HG03175 (cell line): ENCODE data around the gene METTL8.
"Not testable (repeated sequence)": the region's sequence is repeated elsewhere in the genome, so short reads cannot be mapped to it uniquely, and the experiment has no call there.

Experiments used
- ATAC-seq: cut with Tn5 transposase; IDR thresholded peaks from one replicate; pipeline ENCODE4 v1.9.1; 2021; ENCODE audit warnings: mild to moderate bottlenecking, moderate library complexity; ENCODE audit not compliant: unreplicated experiment

METTL8 gene

GRCh38 chr2:171402906-171403580 is 30.7 kb downstream of the METTL8 start:
- no peak for ATAC-seq

DNA sequence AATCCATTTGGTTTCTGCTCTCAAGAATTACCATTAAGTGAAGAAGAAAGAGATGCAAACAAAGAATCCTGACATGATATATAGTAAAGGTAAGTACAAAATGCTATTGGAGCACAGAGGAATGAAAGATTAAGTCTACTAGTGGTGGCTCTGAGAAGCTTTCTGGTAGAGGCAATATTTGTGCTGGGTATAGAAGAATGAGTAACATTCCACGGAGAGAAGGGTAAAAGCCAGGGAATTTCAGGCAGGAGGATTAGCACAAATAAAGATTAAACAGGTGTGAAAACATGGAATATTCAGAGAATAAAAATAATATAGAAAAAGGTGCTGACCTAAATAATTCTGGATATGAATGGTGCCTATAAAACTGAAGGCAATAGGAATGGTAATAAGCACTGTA is 31.8 kb downstream of the METTL8 start:
- no peak for ATAC-seq

DNA sequence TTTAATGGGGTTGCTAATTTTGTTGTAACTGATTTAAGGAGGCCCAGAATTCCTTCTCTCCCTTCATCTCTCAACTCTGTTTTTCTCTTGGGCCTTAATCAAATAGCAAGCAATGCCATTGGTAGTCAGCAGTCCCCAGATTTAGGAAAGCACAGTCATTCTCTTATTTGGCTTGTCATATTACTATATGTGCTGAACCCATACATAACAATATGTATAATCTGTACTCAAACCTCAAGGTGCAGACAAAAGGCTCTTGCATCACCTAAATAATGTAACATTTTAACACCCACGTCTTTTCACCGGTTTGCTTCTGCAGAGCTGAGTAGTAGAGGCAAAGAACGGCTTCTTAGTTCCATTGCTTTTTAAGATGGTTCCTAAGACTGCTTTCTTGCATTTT is 33.4 kb downstream of the METTL8 start:
- ATAC-seq, result no peak

DNA sequence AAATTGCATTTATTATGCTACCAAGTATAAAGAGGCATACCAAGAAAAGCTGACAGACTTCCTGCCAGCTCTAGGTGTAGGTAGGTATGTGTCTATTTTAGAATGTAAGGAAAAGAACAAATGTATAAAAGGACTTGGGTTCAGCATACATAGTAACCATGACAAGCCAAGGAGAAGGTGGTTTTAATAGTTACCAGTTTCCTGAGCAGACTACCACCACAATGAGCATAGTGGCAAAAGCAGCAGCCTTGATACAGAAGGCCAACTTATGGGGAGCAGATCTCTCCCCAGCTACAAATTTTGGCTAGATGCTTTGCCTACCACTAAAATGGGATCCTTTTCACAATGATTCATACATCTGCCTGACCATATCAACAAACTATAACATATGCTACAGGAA is 34.5 kb downstream of the METTL8 start:
- ATAC-seq, result no peak

GRCh38 chr2:171394164-171394740 is 39.5 kb downstream of the METTL8 start:
- ATAC-seq, result no peak

DNA sequence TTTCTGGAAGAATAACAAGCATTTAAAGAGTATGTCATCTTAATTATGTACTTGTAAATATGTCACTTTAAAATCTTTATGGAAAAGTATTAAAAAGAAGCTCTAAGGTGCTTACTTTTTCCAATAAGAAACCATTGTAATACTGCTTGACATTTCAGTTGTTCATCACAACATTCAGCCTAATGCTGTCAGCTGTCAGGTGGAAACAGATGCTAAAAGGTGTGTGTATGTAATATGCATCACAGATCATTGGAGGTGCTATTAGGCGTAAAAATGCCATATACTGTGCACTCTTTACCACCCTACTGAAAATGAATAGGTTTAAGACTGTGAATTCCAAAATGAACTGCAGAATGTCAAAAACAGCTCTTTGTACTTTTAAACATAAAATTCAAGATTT is 40.3 kb downstream of the METTL8 start:
- no peak for ATAC-seq

DNA sequence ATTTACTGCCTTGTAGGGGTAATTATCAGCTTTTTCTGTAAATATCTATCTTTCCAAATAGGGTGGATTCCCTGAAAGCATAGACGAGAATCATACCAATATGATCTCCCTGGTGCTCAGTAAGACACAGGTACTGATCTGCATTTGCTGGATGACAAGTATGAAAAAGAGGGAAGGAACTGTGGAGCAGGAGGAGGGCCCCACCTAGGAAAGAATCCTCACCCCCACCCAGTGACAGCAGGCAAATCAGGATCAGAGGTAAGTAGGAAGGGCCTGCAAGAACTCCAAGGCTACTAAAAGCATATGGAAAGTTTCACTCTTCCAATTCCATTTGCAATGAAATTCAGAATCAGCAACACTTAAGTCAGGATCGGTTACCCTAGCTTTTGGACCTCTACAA is 42.3 kb downstream of the METTL8 start:
- no peak for ATAC-seq

- ATAC-seq, result no peak
These were observed 42.8 kb downstream of the METTL8 start for GRCh38 chr2:171390941-171391516.

DNA sequence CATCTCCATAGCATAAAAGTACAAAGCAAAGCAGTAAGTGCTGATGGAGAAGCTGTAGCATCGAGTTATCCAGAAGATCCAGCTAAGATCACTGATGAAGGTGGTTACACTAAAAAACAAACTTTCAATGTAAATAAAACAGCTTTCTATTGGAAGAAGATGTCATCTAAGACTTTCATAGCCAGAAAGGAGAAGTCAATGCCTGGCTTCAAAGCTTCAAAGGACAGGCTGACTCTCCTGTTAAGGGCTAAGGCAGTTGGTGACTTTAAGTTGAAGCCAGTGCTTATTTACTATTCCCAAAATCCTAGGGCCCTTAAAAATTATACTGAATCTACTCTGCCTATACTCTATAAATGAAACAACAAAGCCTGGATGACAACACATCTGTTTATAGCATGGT is 44.0 kb downstream of the METTL8 start:
- no peak for ATAC-seq

DNA sequence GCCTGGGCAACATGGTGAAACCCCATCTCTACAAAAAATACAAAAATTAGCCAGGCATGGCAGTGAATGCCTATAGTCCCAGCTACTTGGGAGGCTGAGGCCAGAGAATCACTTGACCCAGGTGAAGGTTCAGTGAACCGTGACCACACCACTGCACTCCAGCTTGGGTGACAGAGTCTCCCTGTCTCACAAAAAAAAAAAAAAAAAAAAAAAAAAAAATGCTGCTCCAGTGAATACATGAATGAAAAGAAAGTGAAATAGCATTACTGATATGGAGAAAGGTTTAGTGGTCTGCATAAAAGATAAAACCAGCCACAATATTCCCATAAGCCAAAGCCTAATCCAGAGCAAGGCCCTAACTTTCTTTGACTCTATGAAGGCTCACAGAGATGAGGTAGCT is 44.5 kb downstream of the METTL8 start:
- no peak for ATAC-seq

DNA sequence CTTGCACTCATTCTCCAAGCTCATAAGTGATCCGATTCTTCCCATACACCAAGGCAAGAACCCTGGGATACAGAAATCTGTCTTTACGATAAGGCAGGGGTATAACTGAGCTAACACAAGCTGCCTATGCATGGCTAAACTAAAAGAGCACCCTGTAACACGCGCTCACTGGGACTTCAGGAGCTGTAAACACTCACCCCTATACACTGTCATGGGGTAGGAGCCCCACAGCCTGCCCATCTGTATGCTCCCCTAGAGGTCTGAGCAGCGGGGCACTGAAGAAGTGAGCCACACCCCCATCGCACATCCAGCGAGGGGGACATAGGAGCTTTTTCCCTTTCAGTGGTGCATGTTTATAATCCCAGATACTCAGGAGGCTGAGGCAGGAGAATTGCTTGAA is 46.7 kb downstream of the METTL8 start:
- no peak for ATAC-seq

- no peak for ATAC-seq
These were observed 47.2 kb downstream of the METTL8 start for GRCh38 chr2:171386627-171387026.

DNA sequence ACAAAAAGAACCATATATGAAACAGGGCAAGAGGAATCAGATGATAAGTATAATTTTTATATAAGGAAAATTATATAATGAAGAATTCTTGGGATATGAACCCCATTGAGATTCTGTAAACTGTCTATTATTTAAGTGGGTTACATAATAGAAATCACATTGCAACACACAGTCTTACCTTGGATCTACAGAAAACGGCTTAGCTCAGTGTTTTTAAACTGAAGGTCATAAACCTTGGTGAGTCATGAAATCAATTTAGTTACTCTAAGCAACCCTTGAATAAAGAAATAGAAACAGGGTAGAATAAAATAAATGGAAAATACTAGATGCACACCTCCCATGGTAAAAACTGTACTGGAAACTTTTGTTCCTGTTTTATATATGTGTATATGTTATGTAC is 50.7 kb downstream of the METTL8 start:
- ATAC-seq, result no peak

- ATAC-seq, result not testable (repeated sequence)
These were observed 51.6 kb downstream of the METTL8 start for GRCh38 chr2:171382175-171382574.

- ATAC-seq, result not testable (repeated sequence)
These were observed 55.9 kb downstream of the METTL8 start for GRCh38 chr2:171377852-171378251.

- ATAC-seq, result no peak
These were observed 66.1 kb downstream of the METTL8 start for GRCh38 chr2:171367692-171368091.

DNA sequence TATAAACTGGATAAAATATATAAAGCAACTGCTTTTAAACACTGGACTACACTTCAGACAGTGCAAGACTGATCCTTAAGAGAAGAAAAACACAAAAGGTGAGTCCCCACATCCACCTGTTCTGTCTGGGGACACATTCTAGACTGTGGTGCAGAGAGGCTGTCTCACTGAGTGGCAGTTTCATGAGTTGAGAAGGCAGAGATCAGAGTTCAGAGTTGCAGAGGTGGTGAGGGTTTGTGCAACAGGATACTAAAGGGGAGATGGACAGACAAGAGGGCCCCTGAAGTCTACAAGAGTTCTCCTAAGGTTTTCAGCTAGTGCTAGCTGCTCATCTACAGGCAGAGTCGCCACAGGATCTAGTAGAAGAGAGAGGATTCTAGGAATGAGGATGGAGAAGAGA is 68.0 kb downstream of the METTL8 start:
- no peak for ATAC-seq

DNA sequence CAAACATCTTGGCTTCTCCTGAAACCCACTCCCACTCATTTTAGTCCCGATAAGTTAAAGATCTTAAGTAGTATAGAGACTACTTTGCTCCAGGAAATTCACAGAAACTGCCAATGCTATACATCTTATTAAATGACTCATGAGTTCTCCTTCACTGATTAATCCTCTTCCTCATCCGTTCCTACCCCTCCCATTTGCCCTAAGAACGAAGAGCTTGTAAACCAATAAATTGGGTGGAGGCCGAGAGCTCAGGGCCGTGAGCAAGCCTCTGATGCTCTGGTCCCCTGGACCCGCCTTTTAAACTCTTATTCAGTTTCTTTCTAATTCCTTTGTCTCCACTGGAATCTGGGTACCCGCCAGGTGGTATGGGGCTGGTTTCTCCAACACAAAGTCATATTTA is 68.6 kb downstream of the METTL8 start:
- ATAC-seq, result no peak

- no peak for ATAC-seq
These were observed 71.4 kb downstream of the METTL8 start for GRCh38 chr2:171362396-171362795.

GRCh38 chr2:171360905-171361304 is 72.9 kb downstream of the METTL8 start:
- no peak for ATAC-seq

DNA sequence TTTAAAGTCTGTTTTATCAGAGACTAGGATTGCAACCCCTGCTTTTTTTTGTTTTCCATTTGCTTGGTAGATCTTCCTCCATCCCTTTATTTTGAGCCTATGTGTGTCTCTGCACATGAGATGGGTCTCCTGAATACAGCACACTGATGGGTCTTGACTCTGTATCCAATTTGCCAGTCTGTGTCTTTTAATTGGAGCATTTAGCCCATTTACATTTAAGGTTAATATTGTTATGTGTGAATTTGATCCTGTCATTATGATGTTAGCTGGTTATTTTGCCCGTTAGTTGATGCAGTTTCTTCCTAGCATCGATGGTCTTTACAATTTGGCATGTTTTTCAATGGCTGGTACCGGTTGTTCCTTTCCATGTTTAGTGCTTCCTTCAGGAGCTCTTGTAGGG is 80.0 kb downstream of the METTL8 start:
- ATAC-seq, result not testable (repeated sequence)

DNA sequence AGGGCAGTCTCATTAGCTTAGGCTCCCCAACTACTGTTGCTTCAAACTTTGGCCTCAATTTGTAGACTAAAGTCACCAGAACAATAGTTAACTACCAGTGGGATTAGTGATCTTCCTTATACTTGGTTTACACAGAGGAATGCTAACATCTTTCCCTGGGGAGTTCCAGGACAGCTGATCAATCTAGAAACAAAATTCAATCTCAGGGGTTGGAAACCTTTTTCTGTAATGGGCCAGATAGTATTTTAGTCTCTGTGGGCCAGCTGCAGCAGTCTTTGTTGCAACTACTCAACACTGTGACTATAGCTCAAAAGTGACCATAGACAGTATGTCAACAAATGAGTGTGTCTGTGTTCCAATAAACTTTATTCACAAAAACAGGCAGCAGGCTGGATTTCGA is 85.7 kb downstream of the METTL8 start:
- no peak for ATAC-seq

DNA sequence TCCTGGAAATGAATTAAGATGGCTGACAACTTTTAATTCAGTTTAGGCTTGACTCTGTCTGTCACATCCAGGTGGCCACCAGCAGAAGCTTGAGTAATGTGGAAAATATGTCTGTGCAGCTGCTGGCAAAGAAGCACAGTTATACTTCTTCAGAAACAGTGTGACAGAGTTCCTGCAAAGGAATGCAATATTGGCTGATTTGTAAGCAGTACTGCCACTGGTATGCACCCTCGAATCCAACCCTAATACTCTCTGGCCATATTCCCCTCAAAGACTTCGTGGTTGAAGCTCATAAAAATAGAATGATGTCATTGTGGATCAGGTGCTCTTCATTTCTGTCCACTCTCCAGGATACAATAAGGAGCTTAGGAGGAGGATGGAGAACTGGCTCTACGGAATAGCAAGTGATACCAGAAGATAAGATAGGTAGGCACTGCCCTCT is 86.2 kb downstream of the METTL8 start:
- ATAC-seq, result no peak
